Measurements from ENCODE around the gene PARP4.

PARP4 gene

DNA sequence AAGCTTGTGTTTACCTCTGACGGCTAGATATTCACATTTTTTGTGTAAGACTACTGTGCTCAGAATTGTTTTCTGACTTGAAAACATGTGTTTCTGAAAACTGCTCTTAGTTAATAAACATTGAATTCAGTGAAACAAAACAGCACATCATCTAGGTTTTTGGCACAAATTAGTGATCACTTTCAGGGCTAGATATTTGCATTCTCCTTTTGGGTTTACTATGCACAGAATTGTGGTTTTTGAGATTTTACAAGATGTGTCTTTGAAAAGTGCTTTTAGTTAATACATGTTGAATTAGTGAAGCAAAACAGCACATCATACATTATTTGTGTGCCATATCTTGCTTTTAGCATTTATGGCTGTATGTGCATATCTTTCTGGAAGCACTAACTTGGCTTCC, 8.2 kb upstream of the PARP4 start:
- DNase-seq (ENCODE audit: low read depth in 1 of 2, low spot score in 1 of 2) = no peak
- Histone ChIP-seq H3K4me3 (replicated peaks; ENCODE audit: insufficient read depth, low read length) (no peak overlapping the region), H3K27ac (replicated peaks) (no peak overlapping the region), H3K27me3 (ENCODE audit: insufficient read depth, poor library complexity, severe bottlenecking) (no peaks in the 10 kb centered on the region)
- TF ChIP-seq, protein P1, sequence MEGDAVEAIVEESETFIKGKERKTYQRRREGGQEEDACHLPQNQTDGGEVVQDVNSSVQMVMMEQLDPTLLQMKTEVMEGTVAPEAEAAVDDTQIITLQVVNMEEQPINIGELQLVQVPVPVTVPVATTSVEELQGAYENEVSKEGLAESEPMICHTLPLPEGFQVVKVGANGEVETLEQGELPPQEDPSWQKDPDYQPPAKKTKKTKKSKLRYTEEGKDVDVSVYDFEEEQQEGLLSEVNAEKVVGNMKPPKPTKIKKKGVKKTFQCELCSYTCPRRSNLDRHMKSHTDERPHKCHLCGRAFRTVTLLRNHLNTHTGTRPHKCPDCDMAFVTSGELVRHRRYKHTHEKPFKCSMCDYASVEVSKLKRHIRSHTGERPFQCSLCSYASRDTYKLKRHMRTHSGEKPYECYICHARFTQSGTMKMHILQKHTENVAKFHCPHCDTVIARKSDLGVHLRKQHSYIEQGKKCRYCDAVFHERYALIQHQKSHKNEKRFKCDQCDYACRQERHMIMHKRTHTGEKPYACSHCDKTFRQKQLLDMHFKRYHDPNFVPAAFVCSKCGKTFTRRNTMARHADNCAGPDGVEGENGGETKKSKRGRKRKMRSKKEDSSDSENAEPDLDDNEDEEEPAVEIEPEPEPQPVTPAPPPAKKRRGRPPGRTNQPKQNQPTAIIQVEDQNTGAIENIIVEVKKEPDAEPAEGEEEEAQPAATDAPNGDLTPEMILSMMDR (IDR thresholded peaks at IDR 0.05; ENCODE audit: insufficient read depth, low read length) = no peak
- TF ChIP-seq SPI1 (IDR thresholded peaks at IDR 0.05; ENCODE audit: borderline replicate concordance, low read depth) = no peak
- no peak for TF ChIP-seq GABPA (IDR thresholded peaks at IDR 0.05; ENCODE audit: low read depth)
- TF ChIP-seq, protein P2, sequence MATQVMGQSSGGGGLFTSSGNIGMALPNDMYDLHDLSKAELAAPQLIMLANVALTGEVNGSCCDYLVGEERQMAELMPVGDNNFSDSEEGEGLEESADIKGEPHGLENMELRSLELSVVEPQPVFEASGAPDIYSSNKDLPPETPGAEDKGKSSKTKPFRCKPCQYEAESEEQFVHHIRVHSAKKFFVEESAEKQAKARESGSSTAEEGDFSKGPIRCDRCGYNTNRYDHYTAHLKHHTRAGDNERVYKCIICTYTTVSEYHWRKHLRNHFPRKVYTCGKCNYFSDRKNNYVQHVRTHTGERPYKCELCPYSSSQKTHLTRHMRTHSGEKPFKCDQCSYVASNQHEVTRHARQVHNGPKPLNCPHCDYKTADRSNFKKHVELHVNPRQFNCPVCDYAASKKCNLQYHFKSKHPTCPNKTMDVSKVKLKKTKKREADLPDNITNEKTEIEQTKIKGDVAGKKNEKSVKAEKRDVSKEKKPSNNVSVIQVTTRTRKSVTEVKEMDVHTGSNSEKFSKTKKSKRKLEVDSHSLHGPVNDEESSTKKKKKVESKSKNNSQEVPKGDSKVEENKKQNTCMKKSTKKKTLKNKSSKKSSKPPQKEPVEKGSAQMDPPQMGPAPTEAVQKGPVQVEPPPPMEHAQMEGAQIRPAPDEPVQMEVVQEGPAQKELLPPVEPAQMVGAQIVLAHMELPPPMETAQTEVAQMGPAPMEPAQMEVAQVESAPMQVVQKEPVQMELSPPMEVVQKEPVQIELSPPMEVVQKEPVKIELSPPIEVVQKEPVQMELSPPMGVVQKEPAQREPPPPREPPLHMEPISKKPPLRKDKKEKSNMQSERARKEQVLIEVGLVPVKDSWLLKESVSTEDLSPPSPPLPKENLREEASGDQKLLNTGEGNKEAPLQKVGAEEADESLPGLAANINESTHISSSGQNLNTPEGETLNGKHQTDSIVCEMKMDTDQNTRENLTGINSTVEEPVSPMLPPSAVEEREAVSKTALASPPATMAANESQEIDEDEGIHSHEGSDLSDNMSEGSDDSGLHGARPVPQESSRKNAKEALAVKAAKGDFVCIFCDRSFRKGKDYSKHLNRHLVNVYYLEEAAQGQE (IDR thresholded peaks at IDR 0.05; ENCODE audit: insufficient replicate concordance, low read depth) = no peak
- no peak for TF ChIP-seq POLR2AphosphoS5 (IDR thresholded peaks at IDR 0.05; ENCODE audit: low read depth)

DNA sequence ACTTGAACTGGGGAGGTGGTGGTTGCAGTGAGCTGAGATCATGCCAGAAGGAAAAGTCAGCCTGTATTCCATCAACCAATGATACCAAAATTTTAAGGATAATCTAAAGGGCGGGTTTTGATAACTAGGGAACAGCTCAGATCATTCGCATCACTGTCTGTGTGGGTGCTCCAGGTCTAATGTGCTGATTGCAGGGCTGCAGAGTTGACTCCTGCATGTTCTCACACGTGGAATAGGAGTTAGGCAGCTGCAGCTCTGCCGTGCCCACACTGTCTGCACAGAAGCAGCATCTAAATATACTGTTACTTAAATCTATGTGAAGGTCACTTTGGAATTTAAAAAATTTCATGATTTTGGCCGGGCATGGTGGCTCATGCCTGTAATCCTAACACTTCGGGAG, 4.3 kb upstream of the PARP4 start:
- Histone ChIP-seq H3K27ac (replicated peaks) (no peak overlapping the region), H3K4me3 (replicated peaks; ENCODE audit: insufficient read depth, low read length) (no peak overlapping the region), H3K27me3 (ENCODE audit: insufficient read depth, poor library complexity, severe bottlenecking) (no peaks in the 10 kb centered on the region)
- no peak for DNase-seq (ENCODE audit: low read depth in 1 of 2, low spot score in 1 of 2)
- no peak for TF ChIP-seq GABPA (IDR thresholded peaks at IDR 0.05; ENCODE audit: low read depth)
- TF ChIP-seq, protein P2 (IDR thresholded peaks at IDR 0.05; ENCODE audit: insufficient replicate concordance, low read depth) = no peak
- no peak for TF ChIP-seq SPI1 (IDR thresholded peaks at IDR 0.05; ENCODE audit: borderline replicate concordance, low read depth)
- TF ChIP-seq, protein P1 (IDR thresholded peaks at IDR 0.05; ENCODE audit: insufficient read depth, low read length) = no peak
- no peak for TF ChIP-seq POLR2AphosphoS5 (IDR thresholded peaks at IDR 0.05; ENCODE audit: low read depth)

DNA sequence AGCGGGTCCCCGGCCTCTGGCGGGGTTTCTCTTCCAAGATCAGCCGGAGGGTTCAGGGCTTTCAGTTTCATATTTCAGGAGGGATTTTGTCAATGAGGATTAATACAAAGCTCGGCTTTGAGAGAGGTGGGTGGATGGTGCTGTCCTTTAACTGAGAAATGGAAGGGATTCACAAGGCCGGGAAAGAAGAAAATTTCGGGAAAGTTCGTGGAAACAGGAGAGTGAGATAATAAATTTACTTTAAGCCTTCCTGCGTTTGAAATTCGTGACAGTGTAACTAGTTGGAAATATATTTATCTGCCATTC, 283 bp upstream of the PARP4 start:
- Histone ChIP-seq H3K27ac (replicated peaks) (peak overlapping the region; percentile 99), H3K4me3 (replicated peaks; ENCODE audit: insufficient read depth, low read length) (peak overlapping the region; percentile 53), H3K27me3 (ENCODE audit: insufficient read depth, poor library complexity, severe bottlenecking) (no peaks in the 10 kb centered on the region)
- DNase-seq (ENCODE audit: low read depth in 1 of 2, low spot score in 1 of 2) = no peak
- TF ChIP-seq, protein P1 (IDR thresholded peaks at IDR 0.05; ENCODE audit: insufficient read depth, low read length) = no peak
- TF ChIP-seq POLR2AphosphoS5 (IDR thresholded peaks at IDR 0.05; ENCODE audit: low read depth) = no peak; the same call in 1 of the 2 replicates
- TF ChIP-seq GABPA (IDR thresholded peaks at IDR 0.05; ENCODE audit: low read depth) = no peak
- TF ChIP-seq, protein P2 (IDR thresholded peaks at IDR 0.05; ENCODE audit: insufficient replicate concordance, low read depth) = no peak
- no peak for TF ChIP-seq SPI1 (IDR thresholded peaks at IDR 0.05; ENCODE audit: borderline replicate concordance, low read depth)

All from HL-60 (cell line).